GM21515 (cell line): ENCODE results near the gene PLEKHA7.
"Not testable (repeated sequence)": the region's sequence is repeated elsewhere in the genome, so short reads cannot be mapped to it uniquely, and the experiment has no call there.

Source experiments
- ATAC-seq: cut with Tn5 transposase; IDR thresholded peaks from one replicate; pipeline ENCODE4 v1.9.1; 2021; ENCODE audit not compliant: unreplicated experiment

Gene PLEKHA7

GRCh38 chr11:17014321-17014832, at the start of gene PLEKHA7:
TSS of gene PLEKHA7 (minus strand) at chr11:17014414. CDS start at chr11:17014401, 13 bp downstream.
- ATAC-seq = no peak

GRCh38 chr11:17063171-17064002, 49.2 kb upstream of the PLEKHA7 start:
- peak; percentile 69 for ATAC-seq

DNA sequence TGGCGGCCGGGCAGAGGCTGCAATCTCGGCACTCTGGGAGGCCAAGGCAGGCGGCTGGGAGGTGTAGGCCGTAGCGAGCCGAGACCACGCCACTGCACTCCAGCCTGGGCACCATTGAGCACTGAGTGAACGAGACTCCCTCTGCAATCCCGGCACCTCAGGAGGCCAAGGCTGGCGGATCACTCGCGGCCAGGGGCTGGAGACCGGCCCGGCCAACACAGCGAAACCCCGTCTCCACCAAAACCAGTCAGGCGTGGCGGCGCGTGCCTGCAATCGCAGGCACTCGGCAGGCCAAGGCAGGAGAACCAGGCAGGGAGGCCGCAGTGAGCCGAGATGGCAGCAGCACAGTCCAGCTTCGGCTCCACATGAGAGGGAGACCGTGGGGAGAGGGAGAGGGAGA, 36.9 kb upstream of the PLEKHA7 start:
- not testable (repeated sequence) for ATAC-seq

DNA sequence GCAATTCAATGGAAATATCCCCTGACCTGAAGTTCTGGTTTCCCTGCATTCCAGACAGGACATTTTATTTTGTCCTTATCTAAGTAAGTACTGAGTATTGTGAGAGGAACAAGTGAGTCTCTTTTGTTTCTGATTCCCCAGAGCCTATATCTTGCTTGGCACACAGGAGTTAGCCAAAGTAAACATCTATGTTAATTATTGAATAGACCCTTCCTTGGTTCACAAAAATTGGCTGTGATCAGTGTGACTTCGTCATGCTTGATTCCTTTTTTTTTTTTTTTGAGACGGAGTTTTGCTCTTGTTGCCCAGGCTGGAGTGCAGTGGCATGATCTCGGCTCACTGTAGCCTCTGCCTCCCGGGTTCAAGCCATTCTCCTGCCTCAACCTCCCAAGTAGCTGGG, 34.3 kb upstream of the PLEKHA7 start:
- not testable (repeated sequence) for ATAC-seq

- no peak for ATAC-seq
Observed at GRCh38 chr11:17046690-17047089, 32.5 kb upstream of the PLEKHA7 start.

- no peak for ATAC-seq
Observed at GRCh38 chr11:17036666-17037658, 22.7 kb upstream of the PLEKHA7 start.

GRCh38 chr11:17034027-17034426, 19.8 kb upstream of the PLEKHA7 start:
- not testable (repeated sequence) for ATAC-seq

GRCh38 chr11:17026487-17027082, 12.4 kb upstream of the PLEKHA7 start:
- no peak for ATAC-seq

DNA sequence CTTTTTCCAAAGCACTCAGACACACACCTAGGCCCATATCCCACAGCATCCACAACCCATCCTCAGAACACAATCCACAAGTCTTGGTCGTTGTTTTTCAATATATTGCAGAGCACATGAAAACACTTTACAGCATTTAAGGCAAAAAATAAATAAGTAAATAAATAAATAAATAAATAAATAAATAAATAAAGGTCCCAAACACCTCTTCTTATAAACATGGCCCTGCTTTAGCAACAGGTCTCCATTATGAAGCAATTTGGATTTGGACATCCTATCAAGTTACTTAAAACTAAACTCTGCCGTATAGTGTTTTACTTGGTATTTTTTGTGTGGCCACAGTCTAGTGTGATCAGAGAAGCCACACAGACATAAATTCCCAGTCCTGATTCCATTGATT, 10.7 kb upstream of the PLEKHA7 start:
- no peak for ATAC-seq

- ATAC-seq = no peak
Observed at GRCh38 chr11:17021511-17021910, 7.3 kb upstream of the PLEKHA7 start.

- ATAC-seq = no peak
Observed at GRCh38 chr11:17020831-17021230, 6.6 kb upstream of the PLEKHA7 start.

- no peak for ATAC-seq
Observed at GRCh38 chr11:17019232-17019631, 5.0 kb upstream of the PLEKHA7 start.

GRCh38 chr11:17015627-17016126, 1.5 kb upstream of the PLEKHA7 start:
- ATAC-seq = no peak

DNA sequence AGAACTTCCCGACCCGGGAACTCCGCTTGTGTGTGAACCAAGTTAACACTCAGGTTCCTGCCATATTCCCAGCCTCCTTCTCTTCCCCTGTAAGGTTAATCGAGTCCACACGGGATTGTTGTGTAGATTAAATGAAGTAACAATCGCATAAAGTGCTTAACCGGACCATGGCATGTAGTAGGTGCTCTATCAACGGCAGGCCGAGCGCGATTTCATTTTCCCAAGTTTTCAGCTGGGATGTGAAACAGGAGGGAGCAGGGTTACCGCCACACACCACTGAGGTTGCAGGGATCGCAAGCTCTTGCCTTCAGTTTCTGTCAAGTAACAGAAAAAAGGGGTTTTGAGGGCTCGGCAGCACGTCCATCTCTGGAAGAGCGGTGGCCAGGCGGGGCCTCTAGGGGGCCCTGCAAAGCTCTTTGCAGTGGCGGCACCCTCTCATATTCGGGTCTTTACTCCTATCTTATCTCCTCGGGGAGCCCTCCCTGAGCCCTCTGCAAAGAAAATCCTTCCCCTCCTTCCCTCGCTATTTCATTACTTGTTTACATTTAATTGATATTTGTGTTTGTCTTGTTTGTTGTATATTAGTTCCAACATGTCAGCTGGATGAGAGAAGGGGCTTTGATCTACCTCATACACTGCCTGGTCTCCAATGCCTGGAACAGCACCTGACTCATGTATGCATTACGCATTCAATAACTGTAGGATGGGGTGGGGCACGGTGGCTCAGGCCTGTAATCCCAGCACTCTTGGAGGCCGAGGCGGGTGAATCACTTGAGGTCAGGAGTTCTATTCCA, 816 bp upstream of the PLEKHA7 start:
- ATAC-seq = no peak

DNA sequence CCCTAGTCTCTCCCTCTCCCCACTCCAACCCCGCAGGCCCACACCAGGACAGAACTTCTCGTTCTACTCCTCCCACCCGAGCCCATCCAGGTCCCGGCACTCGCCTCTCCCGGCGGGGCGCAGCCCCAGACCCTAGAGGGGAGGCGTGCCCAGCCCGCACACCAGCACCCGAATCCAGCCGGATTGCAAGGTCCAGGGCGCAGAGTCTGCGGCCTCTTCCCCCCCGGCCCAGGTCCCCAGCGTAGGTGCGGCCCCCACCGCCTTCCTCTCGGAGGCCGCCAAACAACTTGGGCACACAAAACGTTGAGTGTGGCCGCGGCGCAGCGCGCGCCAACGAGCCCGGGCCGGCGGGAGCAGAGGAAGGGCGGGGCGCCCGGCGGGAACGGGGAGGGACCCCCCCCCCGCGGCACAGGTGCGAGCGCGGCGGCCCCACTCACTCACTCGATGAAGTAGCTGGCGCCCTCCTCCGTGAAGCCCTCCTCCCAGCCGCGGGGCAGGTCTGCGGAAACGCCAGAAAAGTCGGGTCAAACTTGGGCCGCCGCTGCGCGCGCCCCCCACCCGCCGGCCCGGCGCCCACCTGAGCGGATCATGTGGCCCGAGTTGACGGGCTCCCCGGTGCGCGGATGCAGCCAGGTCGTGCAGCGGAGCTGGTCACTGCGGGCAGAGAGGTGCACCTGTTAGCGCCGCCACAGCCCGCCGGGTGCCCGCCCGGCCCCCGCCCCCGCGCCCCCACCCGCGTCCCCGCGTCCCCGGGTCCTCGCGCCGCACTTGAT, 480 bp downstream of the PLEKHA7 start:
- ATAC-seq = no peak

DNA sequence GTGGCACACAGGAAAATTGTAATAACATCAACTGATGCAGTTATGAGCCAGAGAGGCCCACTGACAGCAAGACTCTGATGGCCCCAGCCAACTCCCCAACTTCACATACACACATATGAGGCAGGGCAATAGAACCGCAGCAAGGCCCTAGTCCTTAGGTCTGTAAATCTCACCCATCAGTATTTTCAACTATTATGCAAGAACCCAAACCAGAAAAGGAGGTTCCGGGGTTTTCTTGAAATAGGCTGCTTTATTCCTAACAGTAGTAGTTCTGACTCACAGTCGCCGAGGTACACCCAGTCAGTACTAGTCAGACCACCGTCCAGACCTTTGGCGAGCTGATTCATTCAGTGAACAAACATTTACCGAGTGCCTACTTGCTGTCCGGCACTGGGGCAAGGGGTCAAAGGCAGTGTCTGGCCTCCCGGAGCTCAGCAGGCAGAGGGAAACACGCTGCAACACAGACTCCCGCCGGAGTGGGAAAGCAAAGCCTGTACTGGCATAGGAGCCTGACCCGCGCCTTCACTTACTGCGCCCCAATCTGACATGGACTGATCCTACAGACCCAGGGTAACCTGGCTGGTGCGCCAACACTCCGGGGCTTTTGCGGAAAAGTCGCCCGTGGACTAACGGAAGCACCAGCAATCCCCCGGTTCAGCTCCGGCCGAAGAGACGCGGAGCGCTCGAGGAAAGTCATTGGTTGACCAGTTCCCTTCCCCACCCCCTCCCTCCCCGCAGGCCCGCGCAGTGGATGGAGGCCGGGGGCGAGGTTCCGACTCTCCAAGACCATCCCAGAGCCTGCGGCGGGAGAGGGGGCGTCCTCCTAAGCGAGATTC, 1.3 kb downstream of the PLEKHA7 start:
- no peak for ATAC-seq

GRCh38 chr11:17012179-17012578, 2.0 kb downstream of the PLEKHA7 start:
- ATAC-seq = no peak

DNA sequence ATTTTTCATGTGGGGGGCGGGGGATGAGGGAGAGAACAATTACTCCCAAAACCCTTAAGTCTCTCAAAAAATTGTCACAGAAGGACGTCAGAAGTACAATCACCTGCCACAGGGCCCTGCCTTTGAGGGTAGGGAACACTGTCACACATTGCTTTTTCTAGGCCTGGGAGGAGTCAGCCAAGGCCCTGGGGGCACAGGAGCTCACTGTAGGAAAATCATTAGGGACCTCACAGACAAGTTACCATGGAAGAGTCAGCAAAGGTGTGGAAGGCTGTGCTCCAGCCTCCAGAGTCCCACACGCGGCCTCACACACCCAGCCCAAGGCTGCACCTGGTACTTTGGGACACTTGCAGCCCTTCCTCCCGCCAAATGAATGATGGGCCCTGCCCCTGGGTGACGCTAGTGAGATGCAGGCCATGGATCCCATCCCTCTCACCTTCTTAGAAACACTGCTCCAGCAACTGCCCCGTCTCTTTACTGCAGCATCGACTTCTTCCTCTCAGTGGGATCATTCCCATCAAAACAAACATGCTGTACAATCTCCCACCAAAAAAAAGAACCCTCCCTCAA, 3.3 kb downstream of the PLEKHA7 start:
- no peak for ATAC-seq
